GM21786 (cell line): ENCODE measurements around the gene ITGA8.
"Not testable (repeated sequence)": the region's sequence is repeated elsewhere in the genome, so short reads cannot be mapped to it uniquely, and the experiment has no call there.

Source experiments
- ATAC-seq: cut with Tn5 transposase; IDR thresholded peaks from one replicate; pipeline ENCODE4 v1.9.1; 2021; ENCODE audit not compliant: unreplicated experiment

Gene ITGA8

DNA sequence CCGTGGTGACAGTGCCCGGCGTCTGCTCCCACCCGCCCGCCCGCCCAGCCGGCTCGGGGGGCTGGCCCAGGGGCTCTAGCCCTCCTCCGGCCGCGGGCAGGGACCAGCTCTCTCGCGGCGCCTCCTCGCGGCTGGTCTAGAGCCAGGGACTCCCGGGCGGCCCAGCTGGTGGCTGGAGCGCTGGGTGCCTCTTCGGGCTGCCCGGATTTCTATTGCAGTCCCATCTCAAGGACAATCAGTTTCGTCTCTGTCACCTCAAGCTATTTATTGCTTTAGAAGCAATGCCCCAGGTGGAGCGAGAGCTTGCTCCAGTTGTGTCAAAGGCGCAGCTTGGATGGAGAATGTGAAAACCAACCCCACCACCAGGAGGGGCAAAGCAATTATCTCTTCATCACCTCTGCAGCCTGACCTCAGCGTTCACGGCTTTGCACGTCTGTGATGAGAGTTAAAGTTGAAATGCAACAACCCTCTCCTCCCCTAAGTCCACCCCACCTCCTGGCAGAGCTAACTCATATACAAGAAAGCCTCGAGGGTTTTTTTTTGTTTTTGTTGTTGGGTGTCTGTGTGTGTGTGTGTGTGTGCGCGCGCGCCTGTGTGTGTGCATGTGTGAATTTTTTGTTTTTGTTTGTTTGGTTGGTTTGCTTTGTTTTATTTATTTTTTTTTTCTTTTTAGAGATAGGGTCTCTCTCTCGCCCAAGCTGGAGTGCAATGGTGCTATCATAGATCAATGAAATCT is at the start of gene ITGA8:
ITGA8 (minus strand) TSS at position 24 of the 736 bp plus-strand sequence. CDS start 151 bp downstream, outside the sequence.
- no peak for ATAC-seq

GRCh38 chr10:15764892-15765454 is 45.3 kb upstream of the ITGA8 start:
- no peak for ATAC-seq

DNA sequence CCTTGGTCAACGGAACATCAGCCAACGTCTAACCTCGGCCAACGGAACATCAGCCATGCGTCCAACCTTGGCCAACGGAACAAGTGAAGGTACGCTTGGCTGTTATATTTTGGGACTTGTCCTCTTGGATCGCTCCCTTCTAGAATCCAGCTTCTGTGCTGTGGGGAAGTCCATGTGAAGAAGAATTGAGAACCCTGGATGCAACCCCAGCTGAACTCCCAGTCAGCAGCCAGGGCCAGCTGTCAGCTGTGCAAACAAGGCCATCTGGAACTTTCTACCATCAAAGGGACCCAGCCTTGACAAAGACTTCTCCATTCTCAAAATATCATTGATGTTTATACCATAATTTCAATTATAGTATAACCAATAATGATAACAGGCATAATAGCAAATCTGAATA is 43.3 kb upstream of the ITGA8 start:
- ATAC-seq = no peak

- ATAC-seq = not testable (repeated sequence)
Observed at GRCh38 chr10:15762239-15762638, 42.5 kb upstream of the ITGA8 start.

DNA sequence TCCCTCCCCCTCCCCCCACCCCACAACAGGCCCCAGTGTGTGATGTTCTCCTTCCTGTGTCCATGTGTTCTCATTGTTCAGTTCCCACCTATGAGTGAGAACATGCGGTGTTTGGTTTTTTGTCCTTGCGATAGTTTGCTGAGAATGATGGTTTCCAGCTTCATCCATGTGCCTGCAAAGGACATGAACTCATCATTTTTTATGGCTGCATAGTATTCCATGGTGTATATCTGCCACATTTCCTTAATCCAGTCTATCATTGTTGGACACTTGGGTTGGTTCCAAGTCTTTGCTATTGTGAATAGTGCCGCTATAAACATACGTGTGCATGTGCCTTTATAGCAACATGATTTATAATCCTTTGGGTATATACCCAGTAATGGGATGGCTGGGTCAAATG is 41.5 kb upstream of the ITGA8 start:
- ATAC-seq = not testable (repeated sequence)

GRCh38 chr10:15760681-15761080 is 41.0 kb upstream of the ITGA8 start:
- no peak for ATAC-seq

DNA sequence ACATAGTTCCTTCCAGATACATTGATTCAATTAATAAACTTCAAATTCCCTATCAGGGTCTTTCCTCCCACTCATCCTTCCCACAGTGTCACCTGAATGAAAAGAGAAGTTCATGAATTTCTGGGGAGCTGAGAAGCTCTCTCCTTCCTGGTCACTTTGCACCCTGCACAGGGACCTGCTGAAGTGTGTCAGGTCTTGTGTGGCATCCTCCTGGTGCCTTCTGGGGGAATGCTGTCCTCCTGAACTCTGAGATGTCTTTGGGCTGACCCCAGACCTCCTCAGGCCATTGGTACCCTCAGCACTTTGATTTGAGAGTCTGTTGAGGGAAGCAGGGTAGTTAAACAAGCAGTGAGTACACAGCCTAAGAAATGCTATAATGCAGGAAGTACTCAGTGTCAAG is 39.5 kb upstream of the ITGA8 start:
- ATAC-seq = no peak

GRCh38 chr10:15758618-15759017 is 38.9 kb upstream of the ITGA8 start:
- ATAC-seq = no peak

DNA sequence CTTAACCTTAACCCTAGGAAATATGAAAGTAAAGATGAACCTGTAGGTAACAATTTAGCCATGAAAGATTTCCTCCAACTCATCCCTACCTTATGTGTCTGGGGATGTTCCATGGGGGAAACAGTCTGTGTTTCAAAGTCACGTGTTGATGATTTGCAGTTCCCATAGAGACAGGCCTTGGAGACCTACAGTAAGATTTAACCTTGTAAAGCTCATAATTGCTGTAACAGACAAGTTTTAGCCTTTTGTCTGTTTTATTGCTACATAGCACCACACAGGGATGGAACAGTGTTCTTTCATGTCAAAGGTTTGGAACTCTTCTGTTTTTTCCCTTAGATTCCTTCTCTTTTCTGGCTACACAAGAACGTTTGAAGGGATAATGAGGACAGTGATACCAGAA is 35.2 kb upstream of the ITGA8 start:
- no peak for ATAC-seq

DNA sequence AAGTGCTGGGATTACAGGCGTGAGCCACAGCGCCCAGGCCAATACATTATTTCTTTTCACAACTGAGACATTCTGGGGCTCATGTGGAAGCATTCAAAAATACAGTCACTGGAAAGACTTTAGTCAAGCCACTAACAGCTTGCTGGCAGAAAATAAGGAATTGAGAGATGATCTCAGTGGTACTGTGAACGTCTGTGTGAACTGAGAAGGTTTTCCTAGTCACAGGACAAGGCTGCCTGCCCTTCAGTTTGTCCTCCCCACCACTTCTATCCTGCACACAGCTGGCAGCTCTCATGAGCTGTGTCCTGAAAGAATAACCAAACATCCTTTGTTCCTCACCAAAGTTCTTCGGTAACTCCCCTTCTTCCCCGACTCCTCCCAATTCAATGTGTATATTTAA is 31.3 kb upstream of the ITGA8 start:
- ATAC-seq = no peak

DNA sequence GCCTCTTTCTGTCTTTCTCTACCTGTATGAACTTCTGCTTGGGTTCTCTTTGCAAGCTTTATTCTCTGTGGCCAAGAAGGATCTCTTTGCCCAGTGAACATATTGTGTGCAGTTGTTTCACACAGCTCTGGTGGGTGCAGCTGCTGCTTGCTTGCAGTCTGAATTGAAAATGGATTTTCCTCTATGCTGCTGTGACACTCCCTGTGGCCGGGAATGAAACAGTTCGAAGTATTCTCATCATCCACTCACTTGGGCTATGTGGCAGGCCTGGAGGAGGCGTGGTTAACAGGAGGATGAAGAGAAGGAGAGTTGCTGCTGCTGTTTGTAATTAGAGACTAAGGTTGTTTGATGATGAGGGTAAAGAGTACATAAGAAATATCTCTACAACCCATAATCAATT is 28.4 kb upstream of the ITGA8 start:
- ATAC-seq = no peak

DNA sequence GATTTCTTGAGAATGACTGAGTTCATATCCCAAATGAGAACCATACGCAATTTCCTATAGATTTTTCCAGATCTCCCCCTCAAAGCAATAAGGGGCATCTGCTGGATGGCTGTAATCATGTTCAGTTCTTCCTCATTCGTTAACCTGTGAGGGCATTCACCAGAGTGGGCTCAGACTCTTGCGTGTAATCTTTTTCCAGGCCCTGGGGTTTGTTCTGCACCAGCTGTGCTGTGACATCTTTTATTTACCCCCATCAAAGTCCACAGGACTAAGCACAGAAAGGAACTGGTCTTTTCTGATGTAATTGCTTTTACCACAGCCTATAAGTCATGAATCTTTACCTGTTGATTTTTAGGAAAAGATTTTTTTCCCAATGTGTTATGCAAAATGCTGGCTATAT is 27.9 kb upstream of the ITGA8 start:
- ATAC-seq = no peak

GRCh38 chr10:15745751-15746150 is 26.0 kb upstream of the ITGA8 start:
- ATAC-seq = no peak

DNA sequence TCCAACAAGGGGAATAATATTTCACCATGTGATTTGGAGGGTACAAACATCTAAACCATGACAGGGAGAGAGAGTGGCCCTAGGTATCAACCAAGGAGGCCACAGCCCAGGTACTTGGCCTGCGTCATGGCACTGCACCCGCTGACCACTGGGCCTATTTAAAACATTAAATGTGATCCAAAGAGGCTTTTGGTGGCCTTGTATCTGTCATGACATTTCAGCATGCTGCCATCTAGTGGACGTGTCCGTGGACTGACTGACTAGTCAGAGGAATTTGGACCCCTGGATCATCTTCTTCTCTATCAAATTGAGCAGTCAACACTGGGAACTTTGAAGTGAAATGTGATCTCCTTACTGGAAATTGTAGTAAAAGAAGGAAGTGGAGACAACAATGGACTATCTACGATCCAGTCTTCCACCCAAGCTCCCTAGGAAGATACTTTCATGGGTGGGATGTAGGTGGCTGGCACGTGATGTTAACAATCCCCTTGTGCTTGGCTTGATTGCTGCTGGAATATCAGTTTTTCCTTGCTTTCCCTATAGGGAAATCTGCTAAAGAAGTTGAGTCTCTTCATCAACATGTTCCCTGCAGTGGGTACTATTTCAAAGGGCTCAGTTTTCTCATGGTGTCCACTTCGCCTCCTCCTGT is 24.6 kb upstream of the ITGA8 start:
- ATAC-seq = no peak

DNA sequence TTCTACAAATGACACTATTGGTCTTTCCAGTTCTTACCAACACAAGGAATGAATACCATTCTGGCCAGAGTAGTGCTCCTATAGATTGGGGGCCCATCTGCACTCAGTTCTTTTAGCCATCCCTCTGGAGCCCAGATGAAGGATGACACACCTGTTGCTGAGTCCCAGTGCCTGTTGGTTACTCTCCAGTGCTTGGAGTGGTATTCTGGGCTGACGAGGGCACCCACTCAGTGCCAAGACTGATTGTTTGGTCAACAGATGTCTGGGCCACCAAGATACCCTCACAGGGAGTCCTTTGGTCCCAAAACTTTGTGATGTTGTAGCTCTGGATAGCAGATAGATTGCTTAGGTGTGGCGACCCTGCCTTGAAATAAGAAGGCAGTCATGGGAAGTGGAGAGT is 23.7 kb upstream of the ITGA8 start:
- no peak for ATAC-seq

DNA sequence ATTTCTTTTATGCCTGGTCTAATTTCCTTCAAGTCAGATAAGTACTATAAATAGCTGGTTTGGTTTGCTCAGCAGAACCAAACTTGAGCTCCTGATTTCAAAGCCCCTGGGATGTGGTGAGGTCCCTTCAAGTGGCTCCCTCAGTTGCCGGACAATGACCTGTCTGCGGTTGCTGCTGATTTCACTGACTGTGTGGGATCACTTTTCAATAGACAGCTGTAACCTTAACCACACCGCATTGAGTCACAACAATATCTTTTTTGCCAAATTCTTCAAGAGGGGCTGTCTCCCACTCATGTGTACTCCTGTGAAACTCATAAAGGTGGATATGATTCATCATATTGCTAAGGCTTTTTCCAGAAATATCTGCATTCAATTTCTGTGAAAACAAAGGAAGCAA is 23.1 kb upstream of the ITGA8 start:
- no peak for ATAC-seq

- no peak for ATAC-seq
Observed at GRCh38 chr10:15742102-15742501, 22.4 kb upstream of the ITGA8 start.

DNA sequence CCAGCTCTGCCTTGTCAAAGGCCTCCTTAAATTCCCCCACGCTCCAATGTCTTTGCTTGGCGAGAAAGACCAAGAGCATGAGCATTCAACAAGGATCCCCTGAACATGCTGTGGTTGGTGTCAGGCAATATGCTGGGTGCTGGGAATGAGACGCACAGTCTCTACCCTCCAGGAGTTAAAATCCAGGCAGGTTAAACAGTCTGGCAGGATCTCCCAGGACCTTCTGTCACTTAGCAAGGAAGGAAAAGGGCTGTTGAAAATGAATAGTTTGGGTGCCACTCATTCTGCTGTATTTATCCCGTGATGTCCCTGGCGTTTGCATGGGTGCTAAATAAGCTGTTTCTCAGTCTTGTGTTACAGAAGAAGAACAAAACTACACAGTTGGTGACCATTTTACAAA is 21.9 kb upstream of the ITGA8 start:
- no peak for ATAC-seq

DNA sequence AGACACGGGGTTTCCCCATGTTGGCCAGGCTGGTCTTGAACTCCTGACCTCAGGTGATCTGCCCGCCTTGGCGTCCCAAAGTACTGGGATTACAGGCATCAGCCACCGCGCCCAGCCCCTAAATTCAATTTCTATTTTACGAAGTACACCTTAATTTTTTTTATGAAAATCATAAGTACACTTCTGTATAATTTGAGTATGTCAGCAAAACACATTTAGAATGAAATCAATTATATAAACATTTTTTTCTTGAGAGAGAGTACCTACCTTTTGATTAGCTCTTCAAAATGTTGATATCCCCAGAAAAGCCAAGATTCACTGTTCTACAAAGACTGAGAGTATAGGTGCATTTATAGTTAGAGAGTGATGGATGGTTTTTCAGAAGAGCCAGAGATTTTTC is 20.5 kb upstream of the ITGA8 start:
- no peak for ATAC-seq

DNA sequence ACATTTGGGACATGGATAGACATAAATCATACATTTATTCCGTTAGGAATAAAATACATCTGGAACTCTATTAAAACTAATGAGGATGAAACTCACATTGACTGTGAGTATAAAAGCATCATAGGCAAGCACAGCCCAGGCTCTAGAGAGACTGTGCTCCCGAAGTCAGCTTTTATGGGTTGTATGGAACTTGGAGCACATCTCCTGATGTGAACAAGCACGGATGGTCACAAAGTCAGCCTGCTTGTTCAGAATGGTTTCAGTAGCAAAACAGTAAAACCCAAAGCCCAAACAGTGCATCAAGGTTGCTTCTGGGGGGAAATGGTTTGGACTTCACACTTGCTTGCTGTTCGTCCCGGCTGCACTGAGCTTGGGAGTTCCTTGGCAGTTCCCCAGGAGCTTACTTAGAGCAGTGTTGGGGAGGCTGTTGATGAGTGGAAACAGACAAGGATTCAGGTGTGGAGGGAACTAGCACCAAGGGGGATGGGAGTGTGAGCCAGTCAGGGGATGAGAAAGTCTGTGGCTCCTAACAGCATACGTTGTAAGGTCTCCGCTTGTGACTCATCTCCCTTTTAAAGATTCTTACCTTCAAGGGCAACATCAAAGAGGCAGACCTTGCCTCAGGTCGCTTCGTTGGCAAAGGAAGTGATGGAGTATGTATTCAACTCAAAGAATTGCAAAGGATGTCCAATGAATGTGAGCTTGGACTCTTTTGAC is 19.7 kb upstream of the ITGA8 start:
- no peak for ATAC-seq

GRCh38 chr10:15738270-15738925 is 18.7 kb upstream of the ITGA8 start:
- no peak for ATAC-seq
